Esophagus (tissue), 2 donors: ENCODE measurements around the gene SLC7A8. TPM values are rescaled to one million over a fixed set of nuclear protein-coding genes. Genes with fewer than 3 reads are reported as not detected.

Experiments used
- H3K27ac ChIP-seq, 2 donors: one replicate each; pipeline ENCODE4 v1.5.1; 2013; ENCODE audit warnings: low read depth in 2 of 2, mild to moderate bottlenecking in 2 of 2, inconsistent platforms in 1 of 2, low read length in 1 of 2, moderate library complexity in 1 of 2
- H3K27me3 ChIP-seq, 2 donors: one replicate each; pipeline ENCODE4 v1.6.1; 2013; ENCODE audit warnings: low read length in 2 of 2, control low read depth in 1 of 2, mild to moderate bottlenecking in 1 of 2; ENCODE audit not compliant: insufficient read depth in 2 of 2, control insufficient read depth in 1 of 2
- H3K36me3 ChIP-seq, 2 donors: one replicate each; pipeline ENCODE4 v1.6.1; 2013; ENCODE audit warnings: low read length in 1 of 2; ENCODE audit not compliant: control insufficient read depth in 2 of 2, insufficient read depth in 2 of 2
- H3K4me1 ChIP-seq, 2 donors: one replicate each; pipeline ENCODE4 v1.6.1; 2013; ENCODE audit warnings: low read length in 1 of 2; ENCODE audit not compliant: control insufficient read depth in 2 of 2, insufficient read depth in 2 of 2
- H3K4me3 ChIP-seq, 2 donors: one replicate each; pipeline ENCODE4 v1.5.1; 2013; ENCODE audit warnings: low read length in 2 of 2, mild to moderate bottlenecking in 2 of 2, low read depth in 1 of 2, moderate library complexity in 1 of 2
- H3K9me3 ChIP-seq, 2 donors: one replicate each; pipeline ENCODE4 v1.6.1; 2013; ENCODE audit warnings: mild to moderate bottlenecking in 2 of 2, low read depth in 1 of 2, low read length in 1 of 2, moderate library complexity in 1 of 2; ENCODE audit not compliant: control insufficient read depth in 2 of 2, insufficient read depth in 1 of 2
- WGBS, 2 donors: extraction: QIAGEN DNeasy Blood & Tissue Kit; methylation state at CpG; one replicate each; pipeline ENCODE4 v1.1.7; 2013; 5-methylcytosine and 5-hydroxymethylcytosine counted together
- polyA plus RNA-seq, 2 donors: library from polyadenylated mRNA; stranded (reverse); fragments of 200-250 nt; gene quantifications; one replicate each; pipeline ENCODE4 v1.2.3, GENCODE V29; 2013
- donor health status: healthy with polysubstance abuse.
- donor health status: Bipolar disorder and iron deficiency.

The SLC7A8 gene
- polyA plus RNA-seq, 2 donors: 27.5 to 33.4 TPM

GRCh38 chr14:23095196-23096108 is 88.0 kb downstream of the SLC7A8 start, which contains the start of gene C14orf119:
Gene C14orf119, plus strand, starts transcription at chr14:23095505. Its CDS starts 2,154 bp downstream, at chr14:23097659.
- H3K4me1 ChIP-seq: peaks cover 0 to 2% of the 10 kb centered on the region in 2 donors
- H3K4me3 ChIP-seq: peak within 1 kb of the TSS; percentile 92
- H3K27me3 ChIP-seq: no peaks in the 10 kb centered on the region
- 0% methylated on average over 46 of the region's 46 CpGs for WGBS, 2 donors
- H3K27ac ChIP-seq: peak within 1 kb of the TSS; percentile 100
- peaks cover 0 to 7% of the 10 kb centered on the region in 2 donors for H3K36me3 ChIP-seq
- no peaks in the 10 kb centered on the region for H3K9me3 ChIP-seq

DNA sequence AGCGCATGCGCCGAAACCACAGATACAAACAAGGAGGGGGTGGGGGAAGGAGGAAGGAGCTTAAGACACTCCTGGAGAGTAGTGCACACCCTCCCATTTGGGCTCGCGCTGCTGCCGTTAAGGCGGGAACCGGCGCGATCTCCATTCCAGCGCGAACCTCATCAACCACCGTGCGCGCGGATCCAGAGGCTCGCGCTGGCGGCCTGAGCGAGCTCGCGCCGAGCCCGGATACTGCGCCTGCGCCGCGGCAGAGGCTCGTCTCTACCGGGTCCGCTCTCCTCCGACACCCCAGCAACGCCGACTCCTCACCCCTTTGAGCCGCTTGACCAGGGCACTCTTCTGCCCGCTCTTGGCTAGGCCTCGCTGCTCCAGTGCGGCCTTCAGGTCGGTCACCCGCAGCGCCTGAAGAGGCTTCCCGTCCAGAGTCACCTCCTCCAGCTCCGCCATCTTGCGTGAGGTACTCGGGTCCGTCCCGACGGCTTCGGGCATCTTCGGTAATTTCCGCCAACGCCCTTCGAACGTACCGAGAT is 88.7 kb downstream of the SLC7A8 start, which contains the start of gene ACIN1:
ACIN1 (minus strand) TSS at position 471 of the 530 bp plus-strand sequence; CDS start at position 447, 24 bp downstream.
- Histone ChIP-seq H3K27ac (peak within 1 kb of the TSS; percentile 100), H3K4me3 (peak within 1 kb of the TSS; percentile 92), H3K27me3 (no peaks in the 10 kb centered on the region), H3K4me1 (peaks cover 0 to 2% of the 10 kb centered on the region in 2 donors), H3K9me3 (no peaks in the 10 kb centered on the region), H3K36me3 (peaks cover 6 to 10% of the 10 kb centered on the region in 2 donors)
- 0% methylated on average over 55 of the region's 55 CpGs for WGBS, 2 donors

- Histone ChIP-seq H3K36me3 (peaks cover 10 to 11% of the 10 kb centered on the region in 2 donors), H3K9me3 (no peaks in the 10 kb centered on the region), H3K27ac (peak overlapping the region; percentile 100), H3K27me3 (no peaks in the 10 kb centered on the region), H3K4me3 (peak overlapping the region; percentile 92), H3K4me1 (peaks cover 0 to 2% of the 10 kb centered on the region in 2 donors)
- 1 to 2% methylated on average over 14 of the region's 14 CpGs for WGBS, 2 donors
These were observed 89.3 kb downstream of the SLC7A8 start for GRCh38 chr14:23093991-23094665.

- Histone ChIP-seq H3K9me3 (no peaks in the 10 kb centered on the region), H3K27ac (no peak overlapping the region), H3K4me1 (peaks cover 0 to 2% of the 10 kb centered on the region in 2 donors), H3K27me3 (no peaks in the 10 kb centered on the region), H3K4me3 (peak overlapping the region in 1 of 2 donors; percentile 92), H3K36me3 (peaks cover 9 to 10% of the 10 kb centered on the region in 2 donors)
- WGBS, 2 donors: 77 to 82% methylated on average over 2 of the region's 2 CpGs
These were observed 89.9 kb downstream of the SLC7A8 start for GRCh38 chr14:23093526-23093925.

- peak overlapping the region in 1 of 2 donors; percentile 92 for H3K4me3 ChIP-seq
These were observed 90.4 kb downstream of the SLC7A8 start for GRCh38 chr14:23093104-23093503.

DNA sequence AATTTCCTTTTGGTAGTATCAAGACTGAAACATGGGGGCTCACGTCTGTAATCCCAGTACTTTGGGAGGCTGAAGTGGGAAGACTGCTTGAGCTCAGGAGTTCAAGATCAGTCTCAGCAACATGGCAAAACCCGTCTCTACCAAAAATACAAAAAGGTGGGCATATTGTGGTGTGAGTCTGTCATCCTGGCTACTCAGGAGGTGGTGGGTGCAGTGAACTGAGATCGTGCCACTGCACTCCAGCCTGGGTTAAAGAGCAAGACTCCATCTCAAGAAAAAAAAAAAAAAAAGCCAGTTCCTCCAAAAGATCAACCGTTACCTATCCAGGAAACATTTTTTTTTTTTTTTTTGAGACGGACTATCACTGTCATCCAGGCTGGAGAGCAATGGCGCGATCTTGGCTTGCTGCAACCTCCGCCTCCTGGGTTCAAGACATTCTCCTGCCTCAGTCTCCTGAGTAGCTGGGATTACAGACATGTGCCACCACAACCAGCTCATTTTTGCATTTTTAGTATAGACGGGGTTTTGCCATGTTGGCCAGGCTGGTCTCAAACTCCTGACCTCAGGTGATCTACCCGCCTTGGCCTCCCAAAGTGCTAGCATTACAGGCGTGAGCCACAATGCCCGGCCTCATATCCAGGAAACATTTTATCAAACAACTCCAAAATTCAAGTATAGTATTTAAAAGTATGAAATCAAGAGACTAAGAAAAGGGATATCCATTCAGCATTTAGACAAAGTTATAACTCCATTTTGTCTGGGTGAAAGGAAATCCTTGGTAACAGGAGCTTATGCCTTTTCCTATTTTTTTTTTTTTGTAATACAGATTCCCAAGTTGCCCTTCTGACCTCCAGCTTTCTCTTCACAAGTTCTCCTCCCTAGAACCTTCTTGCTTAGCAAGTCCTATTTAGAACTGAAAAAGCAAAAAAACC is 91.9 kb downstream of the SLC7A8 start:
- no peaks in the 10 kb centered on the region for H3K9me3 ChIP-seq
- whole genome bisulfite sequencing, 2 donors: 80 to 85% methylated on average over 12 of the region's 12 CpGs
- H3K36me3 ChIP-seq: peaks cover 5 to 10% of the 10 kb centered on the region in 2 donors
- H3K27ac ChIP-seq: no peak overlapping the region
- peaks cover 0 to 2% of the 10 kb centered on the region in 2 donors for H3K4me1 ChIP-seq
- H3K27me3 ChIP-seq: no peaks in the 10 kb centered on the region
- H3K4me3 ChIP-seq: no peak overlapping the region

More at GRCh38 chr14:23093104-23093503, 90.4 kb downstream of the SLC7A8 start:
- Histone ChIP-seq H3K9me3 (no peaks in the 10 kb centered on the region), H3K4me1 (peaks cover 0 to 2% of the 10 kb centered on the region in 2 donors), H3K36me3 (peaks cover 7 to 10% of the 10 kb centered on the region in 2 donors), H3K27ac (no peak overlapping the region), H3K27me3 (no peaks in the 10 kb centered on the region)
- WGBS, 2 donors: 55 to 61% methylated on average over 2 of the region's 2 CpGs

GRCh38 chr14:23090254-23090636 is 93.2 kb downstream of the SLC7A8 start:
- 80 to 81% methylated on average over 4 of the region's 4 CpGs for WGBS, 2 donors
- H3K27ac ChIP-seq: no peak overlapping the region

DNA sequence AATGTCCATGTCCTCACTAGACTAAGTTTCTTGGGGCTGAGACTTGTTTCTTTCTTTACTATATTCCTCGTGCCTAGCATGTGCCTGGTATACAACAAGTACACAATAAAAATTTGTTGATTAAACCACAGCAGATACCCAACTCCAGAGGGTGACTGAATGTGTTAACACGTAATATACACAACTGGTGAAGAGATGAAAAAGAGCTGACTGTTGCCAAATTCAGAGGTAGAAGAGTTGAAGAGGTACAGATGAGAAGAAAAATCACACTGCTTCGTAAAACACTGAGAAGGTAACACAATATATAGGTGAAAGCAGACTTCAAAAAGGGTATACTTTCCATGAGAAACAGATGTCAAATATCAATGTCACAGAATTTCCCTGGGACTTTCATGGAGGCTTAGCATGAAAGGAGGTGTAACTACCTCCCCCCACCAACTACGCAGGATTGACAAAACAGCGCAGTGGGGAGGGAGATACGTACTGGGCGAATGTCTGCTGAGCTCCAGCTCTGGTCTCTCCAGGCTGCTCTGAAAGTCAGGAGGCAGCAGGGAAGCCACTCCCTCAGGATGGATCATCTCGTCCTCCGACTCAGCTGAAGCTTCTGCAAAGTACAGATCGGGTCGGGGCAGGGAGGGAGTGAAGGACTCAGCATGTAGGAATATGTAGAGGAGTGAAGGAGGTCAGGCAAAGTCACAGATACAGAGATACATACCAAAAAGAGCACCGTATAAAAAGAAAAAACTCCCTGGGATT is 93.8 kb downstream of the SLC7A8 start:
- WGBS, 2 donors: 91 to 92% methylated on average over 12 of the region's 12 CpGs
- peak overlapping the region in 1 of 2 donors; percentile 13 for H3K27ac ChIP-seq
- no peaks in the 10 kb centered on the region for H3K9me3 ChIP-seq
- H3K4me1 ChIP-seq: no peaks in the 10 kb centered on the region
- H3K4me3 ChIP-seq: no peak overlapping the region
- peaks cover 7 to 15% of the 10 kb centered on the region in 2 donors for H3K36me3 ChIP-seq
- no peaks in the 10 kb centered on the region for H3K27me3 ChIP-seq

More at GRCh38 chr14:23090254-23090636, 93.2 kb downstream of the SLC7A8 start:
- Histone ChIP-seq H3K4me3 (no peak overlapping the region), H3K9me3 (no peaks in the 10 kb centered on the region), H3K4me1 (no peaks in the 10 kb centered on the region), H3K27me3 (no peaks in the 10 kb centered on the region), H3K36me3 (peaks cover 7 to 15% of the 10 kb centered on the region in 2 donors)
